Activated naive CD4-positive, alpha-beta T cell treated with Interleukin-2 at 50 U/mL for 16 hours (primary cell): ENCODE measurements around the gene GFRA4.
A peak's percentile ranks its signal among the peaks of the same experiment; 100 is the strongest.

Experiments
- DNase-seq: peaks from one replicate; pipeline ENCODE4 v3.0.0-alpha.2; 2020

GFRA4 gene

GRCh38 chr20:3673221-3674070, 10.2 kb upstream of the GFRA4 start:
- no peak for DNase-seq

- DNase-seq: peak; percentile 4
Observed at GRCh38 chr20:3672547-3673171, 9.5 kb upstream of the GFRA4 start.

- no peak for DNase-seq
Observed at GRCh38 chr20:3671986-3672546, 8.9 kb upstream of the GFRA4 start.

GRCh38 chr20:3670945-3671344, 7.7 kb upstream of the GFRA4 start:
- no peak for DNase-seq

GRCh38 chr20:3670511-3670910, 7.3 kb upstream of the GFRA4 start:
- DNase-seq: no peak

- no peak for DNase-seq
Observed at GRCh38 chr20:3669710-3670367, 6.6 kb upstream of the GFRA4 start.

- no peak for DNase-seq
Observed at GRCh38 chr20:3667434-3668037, 4.3 kb upstream of the GFRA4 start.

- no peak for DNase-seq
Observed at GRCh38 chr20:3663858-3664257, 659 bp upstream of the GFRA4 start.

GRCh38 chr20:3661814-3662665, 1.2 kb downstream of the GFRA4 start:
- no peak for DNase-seq

GRCh38 chr20:3661060-3661813, 2.0 kb downstream of the GFRA4 start:
- DNase-seq: no peak

GRCh38 chr20:3660262-3661059, 2.7 kb downstream of the GFRA4 start:
- DNase-seq: no peak

GRCh38 chr20:3659492-3660261, 3.5 kb downstream of the GFRA4 start:
- no peak for DNase-seq

- DNase-seq: no peak
Observed at GRCh38 chr20:3658716-3659491, 4.3 kb downstream of the GFRA4 start.

GRCh38 chr20:3658019-3658715, 5.0 kb downstream of the GFRA4 start:
- DNase-seq: no peak

GRCh38 chr20:3655131-3655405, 8.1 kb downstream of the GFRA4 start:
- no peak for DNase-seq

- DNase-seq: no peak
Observed at GRCh38 chr20:3654326-3655130, 8.7 kb downstream of the GFRA4 start.

- DNase-seq: no peak
Observed at GRCh38 chr20:3653921-3654320, 9.3 kb downstream of the GFRA4 start.
